ENCODE data around the gene STK16.

The STK16 gene

GRCh38 chr2:219273937-219274336 is 28.7 kb downstream of the STK16 start:
- no peak overlapping the region for H2AFZ ChIP-seq (ENCODE audit: low read length)
- no peaks in the 10 kb centered on the region for H3K27me3 ChIP-seq (ENCODE audit: insufficient read depth, low read length, poor library complexity, severe bottlenecking)
- TF ChIP-seq CTCF (conservative IDR thresholded peaks at IDR 0.05; ENCODE audit: low read length) (no peak), EZH2phosphoT487 (IDR thresholded peaks at IDR 0.05; ENCODE audit: borderline replicate concordance) (no peak)
- H3K9me3 ChIP-seq (ENCODE audit: insufficient read depth, low read depth, low read length) = no peaks in the 10 kb centered on the region
- no peak overlapping the region for H3K4me3 ChIP-seq (ENCODE audit: low read length, poor library complexity, severe bottlenecking)
- no peaks in the 10 kb centered on the region for H3F3A ChIP-seq (ENCODE audit: low read depth)
- no peaks in the 10 kb centered on the region for H3K9me2 ChIP-seq (replicated peaks; ENCODE audit: low read depth, low read length)
- no peak overlapping the region for H3K9ac ChIP-seq (ENCODE audit: low read depth, low read length, poor library complexity, severe bottlenecking)
- no peaks in the 10 kb centered on the region for H3K36me3 ChIP-seq (ENCODE audit: insufficient read depth, low read length)
- peaks cover 18% of the 10 kb centered on the region for H3K4me1 ChIP-seq (ENCODE audit: insufficient read depth, low read length, poor library complexity, severe bottlenecking)
- no peak overlapping the region for H3K4me2 ChIP-seq (ENCODE audit: low read depth, low read length, poor library complexity, severe bottlenecking)
- H3K79me2 ChIP-seq (ENCODE audit: insufficient read depth, low read length) = no peaks in the 10 kb centered on the region
- no peaks in the 10 kb centered on the region for H4K20me1 ChIP-seq (ENCODE audit: insufficient read depth, low read length, poor library complexity, severe bottlenecking)

- Histone ChIP-seq H2AFZ (ENCODE audit: low read length) (no peak overlapping the region), H3K4me2 (ENCODE audit: low read depth, low read length, poor library complexity, severe bottlenecking) (no peak overlapping the region), H3K4me3 (ENCODE audit: low read length, poor library complexity, severe bottlenecking) (no peak overlapping the region)
Observed at GRCh38 chr2:219274361-219274921, 29.2 kb downstream of the STK16 start.

GRCh38 chr2:219277703-219278654 is 32.7 kb downstream of the STK16 start:
- peaks cover 23% of the 10 kb centered on the region for H3K4me1 ChIP-seq (ENCODE audit: insufficient read depth, low read length, poor library complexity, severe bottlenecking)
- TF ChIP-seq EZH2phosphoT487 (IDR thresholded peaks at IDR 0.05; ENCODE audit: borderline replicate concordance) (no peak), CTCF (conservative IDR thresholded peaks at IDR 0.05; ENCODE audit: low read length) (peak; percentile 98)
- no peaks in the 10 kb centered on the region for H3K9me3 ChIP-seq (ENCODE audit: insufficient read depth, low read depth, low read length)
- H3K4me2 ChIP-seq (ENCODE audit: low read depth, low read length, poor library complexity, severe bottlenecking) = peak overlapping the region; percentile 78
- peak overlapping the region; percentile 96 for H2AFZ ChIP-seq (ENCODE audit: low read length)
- peaks cover 6% of the 10 kb centered on the region; the same call in 1 of the 2 replicates for H3K79me2 ChIP-seq (ENCODE audit: insufficient read depth, low read length)
- peak overlapping the region; percentile 76 for H3K9ac ChIP-seq (ENCODE audit: low read depth, low read length, poor library complexity, severe bottlenecking)
- H3K4me3 ChIP-seq (ENCODE audit: low read length, poor library complexity, severe bottlenecking) = peak overlapping the region; percentile 75
- H3K36me3 ChIP-seq (ENCODE audit: insufficient read depth, low read length) = no peaks in the 10 kb centered on the region
- H3F3A ChIP-seq (ENCODE audit: low read depth) = no peaks in the 10 kb centered on the region
- peaks cover 6% of the 10 kb centered on the region for H4K20me1 ChIP-seq (ENCODE audit: insufficient read depth, low read length, poor library complexity, severe bottlenecking)
- H3K27me3 ChIP-seq (ENCODE audit: insufficient read depth, low read length, poor library complexity, severe bottlenecking) = no peaks in the 10 kb centered on the region
- H3K9me2 ChIP-seq (replicated peaks; ENCODE audit: low read depth, low read length) = no peaks in the 10 kb centered on the region

More at GRCh38 chr2:219274361-219274921, 29.2 kb downstream of the STK16 start:
- Histone ChIP-seq H3K79me2 (ENCODE audit: insufficient read depth, low read length) (no peaks in the 10 kb centered on the region), H3K9me3 (ENCODE audit: insufficient read depth, low read depth, low read length) (no peaks in the 10 kb centered on the region), H3K9ac (ENCODE audit: low read depth, low read length, poor library complexity, severe bottlenecking) (no peak overlapping the region), H3K27me3 (ENCODE audit: insufficient read depth, low read length, poor library complexity, severe bottlenecking) (no peaks in the 10 kb centered on the region), H3K4me1 (ENCODE audit: insufficient read depth, low read length, poor library complexity, severe bottlenecking) (peaks cover 18% of the 10 kb centered on the region), H3K36me3 (ENCODE audit: insufficient read depth, low read length) (no peaks in the 10 kb centered on the region), H3K9me2 (replicated peaks; ENCODE audit: low read depth, low read length) (no peaks in the 10 kb centered on the region), H4K20me1 (ENCODE audit: insufficient read depth, low read length, poor library complexity, severe bottlenecking) (no peaks in the 10 kb centered on the region), H3F3A (ENCODE audit: low read depth) (no peaks in the 10 kb centered on the region)
- TF ChIP-seq EZH2phosphoT487 (IDR thresholded peaks at IDR 0.05; ENCODE audit: borderline replicate concordance) = no peak
- no peak for TF ChIP-seq CTCF (conservative IDR thresholded peaks at IDR 0.05; ENCODE audit: low read length)

All from Loucy (cell line).